GM18511 (cell line): ENCODE measurements around the gene MRPL14.
A peak's percentile ranks its signal among the peaks of the same experiment; 100 is the strongest.

Experiments
- ATAC-seq: cut with Tn5 transposase; IDR thresholded peaks from one replicate; pipeline ENCODE4 v1.9.1; 2021; ENCODE audit warnings: mild to moderate bottlenecking, moderate library complexity; ENCODE audit not compliant: unreplicated experiment

The MRPL14 gene

DNA sequence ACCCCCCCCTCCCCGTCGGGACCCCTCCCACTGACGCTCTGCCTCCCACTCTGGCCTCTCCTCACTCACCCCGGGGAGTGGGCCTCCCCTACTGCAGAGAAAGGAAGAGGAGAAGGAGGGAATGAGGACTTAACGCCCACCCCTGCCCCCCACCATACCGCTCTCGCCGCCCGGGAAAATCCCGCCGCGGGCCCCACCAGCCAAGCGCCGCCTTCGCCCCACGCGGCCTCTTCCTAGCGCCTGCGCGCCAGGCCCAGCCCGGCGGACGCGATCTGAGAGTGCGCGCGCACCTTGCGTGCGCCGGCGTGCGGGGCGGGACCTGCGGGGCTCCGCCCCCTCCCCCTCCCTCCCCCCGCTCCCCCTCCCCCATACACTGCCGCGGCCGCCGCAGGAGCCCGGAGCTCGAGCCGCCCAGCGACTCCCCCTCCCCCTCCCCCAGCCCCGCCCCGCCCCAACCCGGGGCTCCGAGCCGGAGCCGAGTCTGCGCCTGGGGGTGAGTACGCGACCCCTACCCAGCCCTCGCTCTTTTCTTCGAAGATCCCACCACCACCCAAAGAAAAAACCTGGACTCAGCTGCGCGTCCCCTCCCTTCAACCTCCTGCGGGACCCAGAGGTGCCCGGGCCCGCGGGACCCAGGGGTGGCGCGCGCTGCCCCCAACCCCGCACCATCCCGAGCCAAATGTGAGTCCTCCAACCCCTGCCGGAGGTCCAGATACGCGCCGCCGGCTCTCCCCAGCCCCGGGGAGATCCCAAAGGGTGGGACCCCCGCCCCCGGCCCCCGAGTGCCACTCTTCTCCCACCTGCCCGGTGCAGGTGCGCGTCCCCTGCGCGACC is at the start of gene MRPL14, which contains the start of gene TMEM63B:
Gene MRPL14, minus strand, starts transcription at position 267 of the 834 bp plus-strand sequence. CDS start 10,841 bp downstream, outside the sequence.
Gene TMEM63B, plus strand, starts transcription at position 369 of the 834 bp plus-strand sequence. CDS start 7,031 bp downstream, outside the sequence.
- peak; percentile 73 for ATAC-seq

DNA sequence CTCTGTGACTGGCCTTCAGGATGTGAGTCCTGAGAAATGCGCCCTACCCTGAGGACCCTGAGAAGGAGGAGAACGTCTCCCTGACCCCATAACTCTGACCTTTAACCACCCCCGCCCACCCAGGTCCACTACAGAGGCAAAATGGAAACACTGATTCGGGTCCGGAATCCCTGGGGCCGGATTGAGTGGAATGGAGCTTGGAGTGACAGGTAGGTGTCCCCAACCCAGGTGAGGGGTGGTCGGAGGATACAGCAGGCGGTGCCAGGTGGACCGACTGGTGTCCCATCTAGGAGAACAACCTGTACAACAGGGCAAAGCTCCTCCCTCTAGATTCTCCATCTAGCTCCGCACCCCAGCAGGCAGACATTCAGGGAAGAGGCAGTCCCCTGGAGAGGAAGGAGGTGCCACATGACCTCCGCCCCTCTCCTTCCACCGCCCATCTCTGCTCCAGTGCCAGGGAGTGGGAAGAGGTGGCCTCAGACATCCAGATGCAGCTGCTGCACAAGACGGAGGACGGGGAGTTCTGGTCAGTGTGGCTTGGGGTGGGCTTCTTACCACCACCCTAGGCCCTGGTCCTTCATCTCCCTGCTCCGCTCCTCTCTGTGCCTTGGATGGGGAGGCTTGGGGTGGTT is 49.0 kb upstream of the MRPL14 start:
- ATAC-seq: no peak

DNA sequence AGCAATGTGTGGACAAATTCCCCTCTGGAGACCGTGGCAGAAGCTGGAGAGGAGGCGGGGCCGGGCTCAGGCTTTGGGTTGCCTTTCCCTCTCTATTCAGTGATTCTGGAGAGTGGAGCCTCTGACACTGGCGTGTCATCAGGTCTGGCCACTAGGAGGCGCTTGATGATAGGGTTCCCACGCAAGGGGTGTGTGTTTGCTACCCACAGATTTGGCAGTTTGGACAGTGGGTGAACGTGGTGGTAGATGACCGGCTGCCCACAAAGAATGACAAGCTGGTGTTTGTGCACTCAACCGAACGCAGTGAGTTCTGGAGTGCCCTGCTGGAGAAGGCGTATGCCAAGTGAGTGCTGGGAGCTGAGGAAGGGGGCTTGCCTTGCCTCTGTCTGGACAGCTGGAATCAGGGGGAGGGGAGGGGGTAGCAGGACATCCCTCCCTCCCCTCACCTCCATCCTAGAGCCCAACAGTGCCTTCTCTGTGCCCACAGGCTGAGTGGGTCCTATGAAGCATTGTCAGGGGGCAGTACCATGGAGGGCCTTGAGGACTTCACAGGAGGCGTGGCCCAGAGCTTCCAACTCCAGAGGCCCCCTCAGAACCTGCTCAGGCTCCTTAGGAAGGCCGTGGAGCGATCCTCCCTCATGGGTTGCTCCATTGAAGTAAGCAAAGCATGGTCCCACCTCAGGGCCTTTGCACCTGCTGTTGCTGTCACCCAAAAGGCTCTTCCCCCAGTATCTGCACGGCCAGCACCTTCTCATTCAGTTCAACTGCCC is 45.7 kb upstream of the MRPL14 start:
- peak; percentile 73 for ATAC-seq

DNA sequence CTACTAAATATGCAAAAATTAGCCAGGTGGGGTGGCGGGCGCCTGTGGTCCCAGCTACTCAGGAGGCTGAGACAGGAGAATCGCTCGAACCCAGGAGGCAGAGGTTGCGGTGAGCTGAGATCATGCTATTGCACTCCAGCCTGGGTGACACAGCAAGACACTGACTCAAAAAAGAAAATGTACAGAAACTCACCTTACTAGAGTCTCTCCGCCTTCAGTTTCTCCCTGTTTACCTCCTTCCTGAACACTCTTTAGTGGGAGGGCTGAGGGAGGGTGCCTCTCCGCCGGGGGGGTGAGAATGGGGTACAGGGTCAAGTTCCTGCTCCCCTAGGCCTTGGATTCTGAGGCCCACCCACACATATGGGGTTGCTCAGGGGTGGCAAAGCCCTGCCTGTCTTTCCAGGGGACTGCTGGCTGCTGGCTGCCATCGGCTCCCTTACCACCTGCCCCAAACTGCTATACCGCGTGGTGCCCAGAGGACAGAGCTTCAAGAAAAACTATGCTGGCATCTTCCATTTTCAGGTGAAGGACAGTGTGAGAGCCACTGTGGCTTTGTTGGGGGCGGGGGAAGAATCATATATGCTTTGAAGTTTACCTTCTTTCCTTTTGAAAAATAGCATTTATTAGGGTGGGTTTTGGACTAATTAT is 44.8 kb upstream of the MRPL14 start:
- ATAC-seq: no peak

DNA sequence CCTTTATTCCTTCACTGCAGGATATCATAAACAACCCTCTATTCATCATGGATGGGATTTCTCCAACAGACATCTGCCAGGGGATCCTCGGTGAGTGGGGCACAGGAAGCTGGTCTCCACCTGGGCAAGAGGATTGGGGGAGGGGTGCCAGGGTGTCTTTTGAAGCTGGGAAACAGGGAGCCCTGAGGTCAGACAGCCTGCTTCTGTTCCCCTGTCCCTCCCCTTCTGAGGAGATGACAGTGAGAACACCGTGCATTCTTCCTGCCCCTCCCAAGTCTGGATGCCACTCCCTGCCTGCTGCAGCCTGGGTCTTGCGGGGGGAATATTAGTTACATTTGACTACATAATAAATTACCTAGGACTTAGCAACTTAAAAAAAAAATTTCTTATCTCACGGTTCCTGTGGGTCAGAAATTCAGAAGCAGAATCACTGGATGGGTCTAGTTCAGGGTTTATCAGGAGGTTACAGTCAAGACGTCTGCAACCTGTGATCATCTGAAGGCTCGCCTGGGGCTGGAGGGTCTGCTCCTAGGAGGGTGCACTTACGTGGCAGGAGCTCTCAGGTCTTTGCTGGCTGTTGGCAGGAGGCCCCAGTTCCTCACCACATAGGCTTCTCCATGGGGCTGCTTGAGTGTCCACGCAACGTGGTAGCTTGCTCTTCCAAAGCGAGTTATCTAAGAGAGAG is 42.8 kb upstream of the MRPL14 start:
- no peak for ATAC-seq

DNA sequence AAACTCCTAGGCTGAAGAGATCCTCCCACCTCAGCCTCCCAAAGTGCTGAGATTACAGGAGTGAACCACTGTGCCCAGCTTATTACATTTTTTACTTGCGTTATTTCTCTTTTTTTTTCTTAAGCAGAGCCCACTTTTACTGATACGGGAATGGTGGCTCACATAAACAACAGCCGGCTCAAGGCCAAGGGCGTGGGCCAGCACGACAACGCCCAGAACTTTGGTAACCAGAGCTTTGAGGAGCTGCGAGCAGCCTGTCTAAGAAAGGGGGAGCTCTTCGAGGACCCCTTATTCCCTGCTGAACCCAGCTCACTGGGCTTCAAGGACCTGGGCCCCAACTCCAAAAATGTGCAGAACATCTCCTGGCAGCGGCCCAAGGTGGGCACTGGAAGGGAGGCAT is 41.9 kb upstream of the MRPL14 start:
- no peak for ATAC-seq

DNA sequence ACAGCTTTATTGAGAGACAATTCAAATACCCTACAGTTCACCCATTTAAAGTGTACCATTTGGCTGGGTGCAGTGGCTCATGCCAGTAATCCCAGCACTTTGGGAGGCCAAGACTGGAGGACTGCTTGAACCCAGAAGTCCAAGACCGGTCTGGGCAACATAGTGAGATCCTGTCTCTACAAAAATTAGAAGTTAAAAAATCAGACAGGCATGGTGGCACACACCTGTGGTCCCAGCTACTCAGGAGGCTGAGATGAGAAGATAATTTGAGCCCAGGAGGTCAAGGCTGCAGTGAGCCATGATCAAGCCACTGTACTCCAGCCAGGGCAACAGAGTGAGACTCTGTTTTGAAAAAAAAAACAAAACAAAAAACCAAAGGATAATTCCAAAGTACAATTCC is 40.3 kb upstream of the MRPL14 start:
- no peak for ATAC-seq

DNA sequence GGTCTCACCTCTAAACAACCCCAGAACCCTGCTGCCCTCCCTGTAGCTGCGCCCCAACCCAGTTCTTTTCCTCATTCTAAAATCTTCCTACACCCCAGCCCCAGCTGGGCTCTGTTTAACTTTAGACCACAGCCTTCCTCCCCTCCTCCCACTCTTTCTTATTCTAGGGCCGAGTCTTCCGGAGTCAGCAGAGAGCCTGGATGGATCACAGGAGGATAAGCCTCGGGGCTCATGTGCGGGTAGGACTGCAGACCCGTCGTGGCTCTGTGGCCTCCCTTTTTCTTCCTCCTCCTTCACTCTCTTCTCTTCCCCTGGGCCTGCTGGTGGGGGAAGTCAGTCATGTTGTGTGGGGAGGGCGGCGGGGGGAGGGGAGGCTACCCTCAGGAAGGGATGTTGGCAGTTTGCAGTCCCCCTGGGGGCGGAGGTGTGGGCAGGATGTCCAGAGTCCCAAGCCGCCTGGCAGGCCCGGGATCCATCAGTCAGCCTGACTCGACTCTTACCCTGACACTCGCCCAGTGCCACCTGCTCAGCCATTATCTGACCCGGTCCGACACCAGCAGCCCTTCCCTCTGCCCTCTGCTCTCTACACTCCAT is 39.4 kb upstream of the MRPL14 start:
- ATAC-seq: no peak

DNA sequence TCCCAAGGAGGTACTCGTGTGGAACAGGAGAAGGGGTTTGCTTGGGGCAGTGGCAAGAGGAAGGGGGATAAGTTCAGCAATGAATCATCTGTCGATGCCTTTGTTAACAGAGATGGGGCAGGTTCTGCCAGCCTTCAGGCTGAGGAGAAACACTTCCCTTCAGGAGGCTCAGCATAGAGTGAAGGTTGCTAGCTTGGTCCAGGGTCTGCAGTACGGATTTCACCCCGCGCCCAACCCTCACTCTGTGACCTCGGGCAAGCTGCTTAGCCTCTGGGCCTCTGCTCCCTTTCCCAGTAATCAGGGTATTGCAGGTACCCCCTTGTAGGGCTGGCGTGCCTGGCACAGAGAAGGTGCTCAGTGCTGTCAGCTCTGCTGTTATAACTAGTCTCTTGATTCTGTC is 38.9 kb upstream of the MRPL14 start:
- ATAC-seq: no peak

DNA sequence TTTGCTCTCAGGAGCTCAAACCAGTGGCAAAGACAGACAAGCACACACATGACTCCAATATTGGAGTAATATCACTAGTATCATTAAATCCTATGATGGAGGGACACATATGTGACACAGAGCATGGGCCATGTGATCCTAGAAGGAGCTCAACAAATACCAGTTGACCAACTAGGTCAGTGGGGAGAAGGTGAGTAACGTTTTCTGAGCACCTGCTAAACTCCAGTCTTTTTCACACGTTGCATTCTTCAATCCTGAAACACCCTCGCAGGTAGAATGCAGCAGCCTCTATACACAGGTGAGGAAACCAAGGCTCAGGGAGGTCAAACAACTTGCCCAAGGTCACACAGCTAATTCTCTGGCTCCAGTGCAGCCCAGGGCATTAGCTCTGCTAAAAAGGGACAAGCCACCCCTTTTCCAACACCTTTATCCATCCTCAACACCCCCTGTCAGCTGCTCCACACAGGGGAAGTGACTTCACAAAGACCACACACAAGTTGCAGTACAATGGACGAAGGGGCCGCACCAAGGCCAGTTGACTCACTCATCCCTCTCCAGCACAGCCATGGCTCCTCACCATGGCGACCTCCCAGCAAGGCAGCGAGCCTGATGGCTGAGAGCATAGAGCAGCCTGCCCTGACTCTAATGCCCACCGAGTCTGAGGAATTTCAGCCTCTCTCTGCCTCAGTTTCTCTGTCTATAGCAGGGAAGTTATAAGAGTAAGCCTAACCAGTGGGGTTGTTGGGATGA is 35.8 kb upstream of the MRPL14 start:
- ATAC-seq: no peak

DNA sequence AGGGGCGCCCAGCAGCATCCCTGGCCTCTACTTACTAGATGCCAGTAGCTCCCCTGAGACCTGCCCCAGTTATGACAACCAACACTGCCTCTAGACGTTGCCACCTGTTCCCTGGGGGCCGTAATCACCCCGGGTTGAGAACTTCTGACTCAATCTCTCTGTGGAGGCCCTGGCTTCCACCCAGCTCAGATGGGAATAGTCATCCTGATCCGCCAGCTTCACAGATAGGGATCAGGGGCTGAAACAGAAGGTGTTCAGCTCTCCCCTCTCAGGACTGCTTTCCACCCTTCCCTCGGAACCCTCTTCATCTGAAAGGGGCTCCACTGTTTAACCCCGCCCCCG is 34.7 kb upstream of the MRPL14 start:
- ATAC-seq: no peak

DNA sequence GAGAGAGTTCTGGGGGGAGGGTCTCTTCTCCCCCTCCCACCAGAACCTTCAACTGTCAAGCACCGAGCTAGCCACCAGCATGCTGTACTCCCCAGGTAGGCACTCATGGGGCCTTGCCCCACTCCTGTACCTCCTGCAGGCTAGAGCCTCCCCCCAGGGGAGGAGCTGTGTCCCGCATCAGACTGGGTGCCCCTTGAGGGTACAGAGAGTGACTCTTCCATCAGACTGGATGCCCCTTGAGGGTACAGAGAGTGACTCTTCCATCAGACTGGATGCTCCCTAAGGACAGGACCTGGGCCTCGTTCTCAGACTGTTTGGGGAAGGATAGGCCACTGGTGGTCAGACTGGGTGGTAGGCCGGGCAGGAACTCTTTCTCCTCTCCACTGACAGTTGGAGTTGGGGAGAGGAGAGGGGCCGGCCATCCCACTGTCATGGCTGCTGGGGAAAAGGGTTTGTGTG is 31.5 kb upstream of the MRPL14 start, which contains the start of gene CAPN11:
Gene CAPN11, plus strand, starts transcription at position 51 of the 459 bp plus-strand sequence. Its CDS starts 29 bp downstream, at position 80.
- ATAC-seq: no peak

DNA sequence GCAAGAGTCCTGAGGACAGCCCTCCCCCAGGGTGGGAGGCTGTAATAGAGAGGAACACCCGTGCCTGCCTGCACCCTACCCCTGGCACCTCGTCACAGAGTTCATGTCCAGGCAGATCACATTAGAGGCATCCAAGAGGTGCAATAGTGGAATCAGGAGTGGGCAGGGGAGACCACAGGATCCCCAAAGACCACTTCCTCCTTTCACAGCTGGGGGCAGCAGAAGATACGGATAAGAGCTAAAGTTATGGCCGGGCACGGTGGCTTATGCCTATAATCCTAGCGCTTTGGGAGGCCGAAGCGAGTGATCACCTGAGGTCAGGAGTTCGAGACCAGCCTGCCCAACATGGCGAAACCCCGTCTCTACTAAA is 29.9 kb upstream of the MRPL14 start:
- ATAC-seq: no peak

DNA sequence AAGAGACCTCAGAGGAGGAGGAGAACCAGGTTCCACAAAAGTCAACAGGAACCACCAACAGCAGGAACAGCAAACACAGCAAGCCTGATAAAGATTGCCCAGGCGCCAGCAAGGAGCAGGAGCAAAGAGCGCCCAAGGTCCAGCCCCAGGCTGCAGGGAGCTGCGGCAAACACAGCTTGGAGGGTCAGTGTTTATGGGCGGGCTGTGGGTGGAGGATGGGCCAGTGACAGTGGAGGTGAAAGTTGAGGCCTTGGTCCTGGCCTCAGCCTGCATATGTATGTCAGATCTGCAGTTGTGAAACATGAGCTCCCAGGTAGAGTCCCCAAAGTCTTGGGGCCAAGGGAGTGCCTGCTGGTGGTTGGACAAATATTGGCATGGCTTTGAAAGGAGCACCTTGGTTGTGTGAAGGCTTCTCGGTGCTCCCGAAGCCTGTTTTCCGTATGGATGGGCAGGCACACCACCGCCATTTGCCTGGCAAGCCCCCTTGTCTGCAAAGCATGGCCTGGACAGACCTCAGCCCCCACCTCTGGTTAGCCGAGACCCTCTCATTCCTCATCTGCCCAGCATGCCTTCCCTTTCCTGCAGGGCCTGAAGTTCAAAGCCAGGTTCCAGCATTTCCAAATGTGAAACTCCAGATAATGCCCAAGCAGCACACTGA is 29.4 kb upstream of the MRPL14 start:
- ATAC-seq: no peak

DNA sequence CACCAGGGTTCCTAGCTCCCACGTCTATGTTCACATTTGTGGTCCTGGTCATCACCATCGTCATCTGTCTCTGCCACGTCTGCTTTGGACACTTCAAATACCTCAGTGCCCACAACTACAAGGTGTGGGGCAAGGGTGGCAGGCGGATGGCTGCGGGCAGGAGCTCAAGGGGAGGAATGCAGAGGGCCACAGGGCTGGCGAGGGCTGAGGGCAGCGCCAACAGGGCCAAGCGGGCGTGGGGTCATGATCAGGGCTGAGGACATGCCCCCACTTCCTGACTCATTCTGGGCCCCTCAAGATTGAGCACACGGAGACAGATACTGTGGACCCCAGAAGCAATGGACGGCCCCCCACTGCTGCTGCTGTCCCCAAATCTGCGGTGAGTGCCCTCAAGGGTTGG is 26.8 kb upstream of the MRPL14 start:
- ATAC-seq: no peak

DNA sequence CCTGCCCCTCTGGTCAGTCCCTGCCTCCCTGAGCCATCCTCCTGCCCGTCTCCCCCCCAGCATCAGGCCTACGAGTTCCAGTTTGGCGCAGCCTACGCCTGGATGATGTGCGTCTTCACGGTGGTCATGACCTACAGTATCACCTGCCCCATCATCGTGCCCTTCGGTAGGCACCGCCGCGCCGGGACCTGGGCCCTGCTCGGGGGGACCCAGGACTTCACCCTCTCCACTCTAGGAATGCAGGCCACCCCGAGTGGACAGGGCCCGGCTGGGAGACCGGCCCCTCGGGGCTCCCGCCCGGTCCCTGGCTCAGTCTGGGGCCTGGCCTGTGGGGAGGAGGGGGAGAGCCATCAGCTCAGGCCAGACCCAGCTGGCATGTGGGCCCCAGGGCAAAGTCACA is 25.3 kb upstream of the MRPL14 start:
- no peak for ATAC-seq

DNA sequence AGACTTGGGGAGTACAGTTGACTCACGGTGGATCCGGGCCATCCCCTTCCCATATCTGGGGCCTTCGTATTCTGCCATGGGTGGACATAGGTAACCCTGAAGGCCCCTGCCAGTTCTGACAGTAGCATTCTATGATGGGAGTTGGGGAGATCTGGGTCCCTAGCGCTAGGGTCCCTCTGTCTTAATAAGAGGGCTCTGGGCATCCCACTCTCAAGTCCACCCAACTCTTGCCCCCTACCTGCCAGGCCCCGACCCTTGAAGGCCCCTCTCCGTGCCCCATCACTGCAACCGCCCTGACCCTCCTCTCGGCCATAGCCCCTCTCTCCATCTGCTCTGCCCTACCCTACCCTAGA is 24.8 kb upstream of the MRPL14 start:
- no peak for ATAC-seq

DNA sequence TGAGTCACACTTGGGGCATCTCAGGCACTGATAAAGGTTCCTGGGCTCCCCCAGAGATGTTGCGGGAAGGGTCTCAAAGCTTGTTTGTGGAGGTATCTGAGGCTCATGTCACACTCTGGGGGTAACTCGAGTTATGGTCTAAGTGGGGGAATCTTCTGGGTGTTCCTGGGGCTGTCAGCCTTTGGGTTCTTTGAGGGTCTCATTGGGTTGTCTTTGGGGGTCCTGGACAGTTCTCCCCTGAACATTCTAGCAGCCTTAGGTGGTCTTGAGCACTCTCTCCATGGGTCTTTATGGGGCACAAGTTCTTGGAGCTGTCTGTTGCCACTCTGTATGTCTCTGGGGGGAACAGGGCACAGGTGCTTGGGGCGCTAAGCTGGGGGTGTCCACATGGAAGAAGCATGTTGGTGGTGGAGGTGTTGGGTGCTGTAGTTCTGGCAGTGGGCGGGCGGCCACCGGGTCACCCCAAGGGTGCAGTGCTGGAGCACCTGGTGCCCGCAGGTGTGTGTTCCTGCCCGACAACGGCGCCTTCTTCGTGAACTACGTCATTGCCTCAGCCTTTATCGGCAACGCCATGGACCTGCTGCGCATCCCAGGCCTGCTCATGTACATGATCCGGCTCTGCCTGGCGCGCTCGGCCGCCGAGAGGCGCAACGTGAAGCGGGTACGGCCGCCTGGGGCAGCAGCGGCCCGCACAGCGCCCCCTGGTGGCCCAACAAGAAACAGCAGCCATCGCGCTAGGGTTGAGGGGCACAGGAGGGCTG is 24.3 kb upstream of the MRPL14 start:
- peak; percentile 80 for ATAC-seq
